ENCODE data around the gene CENPM.

DNA sequence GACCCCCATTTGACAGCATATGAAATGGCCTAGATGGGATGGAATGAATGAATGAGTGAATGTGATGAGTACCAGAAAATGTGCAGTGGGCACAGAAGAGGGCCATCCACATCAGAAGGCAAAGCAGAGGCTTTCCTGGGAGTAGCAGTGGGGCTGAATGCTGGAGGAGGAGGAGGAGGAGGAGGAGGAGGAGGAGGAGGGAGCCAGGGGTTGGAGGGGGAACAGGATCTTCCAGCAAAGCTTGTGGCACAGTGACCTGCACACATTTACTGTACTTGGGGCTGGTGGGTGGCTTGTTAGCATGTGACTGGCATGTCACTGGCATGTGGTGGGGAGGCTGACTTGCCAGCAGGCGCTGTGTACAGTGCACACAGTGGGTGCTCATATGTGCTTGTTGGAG is 31.8 kb upstream of the CENPM start:
- TF ChIP-seq, protein P1, sequence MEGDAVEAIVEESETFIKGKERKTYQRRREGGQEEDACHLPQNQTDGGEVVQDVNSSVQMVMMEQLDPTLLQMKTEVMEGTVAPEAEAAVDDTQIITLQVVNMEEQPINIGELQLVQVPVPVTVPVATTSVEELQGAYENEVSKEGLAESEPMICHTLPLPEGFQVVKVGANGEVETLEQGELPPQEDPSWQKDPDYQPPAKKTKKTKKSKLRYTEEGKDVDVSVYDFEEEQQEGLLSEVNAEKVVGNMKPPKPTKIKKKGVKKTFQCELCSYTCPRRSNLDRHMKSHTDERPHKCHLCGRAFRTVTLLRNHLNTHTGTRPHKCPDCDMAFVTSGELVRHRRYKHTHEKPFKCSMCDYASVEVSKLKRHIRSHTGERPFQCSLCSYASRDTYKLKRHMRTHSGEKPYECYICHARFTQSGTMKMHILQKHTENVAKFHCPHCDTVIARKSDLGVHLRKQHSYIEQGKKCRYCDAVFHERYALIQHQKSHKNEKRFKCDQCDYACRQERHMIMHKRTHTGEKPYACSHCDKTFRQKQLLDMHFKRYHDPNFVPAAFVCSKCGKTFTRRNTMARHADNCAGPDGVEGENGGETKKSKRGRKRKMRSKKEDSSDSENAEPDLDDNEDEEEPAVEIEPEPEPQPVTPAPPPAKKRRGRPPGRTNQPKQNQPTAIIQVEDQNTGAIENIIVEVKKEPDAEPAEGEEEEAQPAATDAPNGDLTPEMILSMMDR (IDR thresholded peaks at IDR 0.05; ENCODE audit: insufficient read depth, low read depth, low read length) = no peak
- TF ChIP-seq EZH2 (IDR thresholded peaks at IDR 0.05; ENCODE audit: insufficient read depth, low read length) = no peak

Measured in astrocyte (in vitro differentiated cells and primary cell).